HG02759 (cell line): ENCODE data around the gene BPIFA3.

ENCODE experiments used
- ATAC-seq: cut with Tn5 transposase; IDR thresholded peaks from one replicate; pipeline ENCODE4 v1.9.1; 2021; ENCODE audit warnings: mild to moderate bottlenecking, moderate library complexity; ENCODE audit not compliant: unreplicated experiment

BPIFA3 gene

GRCh38 chr20:33259371-33259770, 42.2 kb downstream of the BPIFA3 start:
- ATAC-seq, result no peak

DNA sequence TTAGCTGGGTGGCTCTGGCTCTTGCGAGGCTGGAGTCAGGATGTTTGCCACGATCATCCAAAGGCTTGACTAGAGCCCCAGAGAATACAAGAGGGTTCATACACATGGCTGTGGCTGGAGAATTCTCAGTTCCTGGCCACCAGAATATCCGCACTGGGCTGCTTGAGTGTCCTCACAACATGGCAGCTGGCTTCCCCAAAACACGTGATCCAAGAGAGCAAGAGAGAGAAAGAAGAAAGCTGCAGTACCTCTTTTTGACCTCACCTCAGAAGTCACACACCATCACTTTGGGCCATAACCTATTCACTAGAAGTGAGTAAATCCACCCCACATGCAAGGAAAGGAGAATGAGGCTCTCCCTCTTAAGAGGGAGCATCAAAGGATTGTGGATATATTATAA, 44.3 kb downstream of the BPIFA3 start:
- no peak for ATAC-seq

GRCh38 chr20:33262658-33263065, 45.5 kb downstream of the BPIFA3 start:
- ATAC-seq, result no peak

- ATAC-seq, result no peak
These were observed 46.6 kb downstream of the BPIFA3 start for GRCh38 chr20:33263784-33264183.

- ATAC-seq, result no peak
These were observed 50.5 kb downstream of the BPIFA3 start for GRCh38 chr20:33267701-33268100.

- no peak for ATAC-seq
These were observed 55.2 kb downstream of the BPIFA3 start for GRCh38 chr20:33272155-33272873.

- ATAC-seq, result no peak
These were observed 56.1 kb downstream of the BPIFA3 start for GRCh38 chr20:33273117-33273851.

DNA sequence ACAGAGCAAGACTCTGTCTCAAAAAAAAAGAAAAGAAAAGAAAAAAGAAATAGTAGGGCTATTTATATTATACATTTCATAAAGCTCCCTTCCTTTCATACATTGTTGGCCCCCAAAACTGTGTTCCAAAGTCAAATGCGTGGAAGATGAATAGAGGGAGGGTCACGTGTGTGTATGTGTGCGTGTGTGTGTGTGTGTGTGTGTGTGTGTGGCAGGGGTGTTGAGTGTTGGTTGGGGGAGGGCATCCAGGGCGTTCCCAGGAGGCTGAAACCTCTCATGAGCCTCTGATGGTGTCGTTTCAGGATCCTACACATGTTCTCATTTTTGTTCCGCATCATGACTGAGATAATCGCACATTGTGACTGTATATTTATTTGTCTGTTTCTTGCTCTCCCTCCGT, 58.1 kb downstream of the BPIFA3 start:
- ATAC-seq, result no peak

- ATAC-seq, result no peak
These were observed 58.7 kb downstream of the BPIFA3 start for GRCh38 chr20:33275871-33276270.

DNA sequence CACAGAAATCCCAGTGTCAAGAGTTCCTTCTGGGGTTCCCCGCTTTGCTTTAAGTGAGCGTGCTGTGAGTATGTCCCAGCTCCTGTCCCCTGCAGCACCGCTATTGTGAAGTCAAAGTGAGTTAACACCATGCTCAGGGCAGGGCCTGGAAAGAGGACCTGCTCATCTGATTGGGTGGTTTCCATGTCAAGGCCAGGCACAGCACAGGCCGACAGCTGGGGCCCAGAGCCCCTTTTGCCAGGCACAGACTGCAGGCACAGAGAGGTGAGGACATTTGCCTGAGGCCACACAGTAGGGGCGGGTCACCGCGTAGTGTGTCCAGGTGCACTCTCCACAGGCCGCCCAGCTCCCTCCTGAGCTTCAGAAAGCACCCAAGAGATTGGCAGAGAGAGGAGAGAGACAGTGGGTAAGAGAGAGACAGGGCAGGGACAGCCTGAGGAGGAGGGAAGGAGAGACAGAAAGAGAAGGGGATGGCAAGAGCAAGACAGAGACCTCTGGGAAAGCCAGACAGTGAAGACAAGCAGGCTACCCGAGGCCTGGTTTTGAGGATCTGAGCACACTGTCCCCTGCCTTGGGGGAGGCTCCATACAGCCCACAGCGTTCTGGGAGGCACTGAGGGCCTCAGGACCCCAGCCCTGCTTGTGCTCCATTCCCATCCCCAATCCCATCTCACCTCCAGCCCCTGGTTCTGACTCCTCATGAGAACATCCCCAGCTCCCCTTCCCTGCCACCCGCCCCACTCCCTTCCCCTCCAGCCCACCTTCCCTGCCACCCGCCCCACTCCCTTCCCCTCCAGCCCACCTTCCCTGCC, 59.4 kb downstream of the BPIFA3 start:
- no peak for ATAC-seq
